NCI-H1694 treated with DMSO at 0.1 percent for 48 hours (cell line): ENCODE results near the gene MFSD6L.
A peak's percentile ranks its signal among the peaks of the same experiment; 100 is the strongest.

Experiments used
- DNase-seq: peaks from one replicate; lab custom pipeline; 2025; lab: John Stamatoyannopoulos, UW

MFSD6L gene

GRCh38 chr17:8798846-8799569, at the start of gene MFSD6L:
MFSD6L (minus strand) TSS chr17:8799365; CDS start chr17:8799120, 245 bp downstream.
- DNase-seq = no peak

GRCh38 chr17:8847891-8848290, 48.7 kb upstream of the MFSD6L start:
- DNase-seq = no peak

GRCh38 chr17:8846768-8847211, 47.6 kb upstream of the MFSD6L start:
- DNase-seq = no peak

GRCh38 chr17:8844229-8845218, 45.4 kb upstream of the MFSD6L start:
- DNase-seq = no peak

- DNase-seq = no peak
These were observed 44.2 kb upstream of the MFSD6L start for GRCh38 chr17:8843344-8843743.

GRCh38 chr17:8841844-8842243, 42.7 kb upstream of the MFSD6L start:
- DNase-seq = no peak

- DNase-seq = no peak
These were observed 40.3 kb upstream of the MFSD6L start for GRCh38 chr17:8839410-8839935.

- no peak for DNase-seq
These were observed 39.5 kb upstream of the MFSD6L start for GRCh38 chr17:8838551-8839095.

GRCh38 chr17:8837563-8838075, 38.5 kb upstream of the MFSD6L start:
- no peak for DNase-seq

- DNase-seq = no peak
These were observed 37.8 kb upstream of the MFSD6L start for GRCh38 chr17:8836821-8837562.

GRCh38 chr17:8835631-8836364, 36.6 kb upstream of the MFSD6L start:
- DNase-seq = no peak

- DNase-seq = no peak
These were observed 35.9 kb upstream of the MFSD6L start for GRCh38 chr17:8835106-8835505.

- DNase-seq = peak; percentile 47
These were observed 33.7 kb upstream of the MFSD6L start for GRCh38 chr17:8832711-8833352.

GRCh38 chr17:8831234-8831849, 32.2 kb upstream of the MFSD6L start:
- DNase-seq = no peak

GRCh38 chr17:8830141-8830540, 31.0 kb upstream of the MFSD6L start:
- no peak for DNase-seq

- no peak for DNase-seq
These were observed 30.1 kb upstream of the MFSD6L start for GRCh38 chr17:8829036-8829941.

- DNase-seq = no peak
These were observed 29.3 kb upstream of the MFSD6L start for GRCh38 chr17:8828517-8828875.

GRCh38 chr17:8826808-8827435, 27.8 kb upstream of the MFSD6L start:
- DNase-seq = no peak
